Measurements from ENCODE around the gene PARD3.

PARD3 gene

GRCh38 chr10:34178196-34178595, 636.9 kb downstream of the PARD3 start:
- no peak overlapping the region for H3K27ac ChIP-seq
- TF ChIP-seq CTCF (conservative IDR thresholded peaks at IDR 0.05) = no peak

GRCh38 chr10:34177445-34177844, 637.7 kb downstream of the PARD3 start:
- H3K27ac ChIP-seq = no peak overlapping the region
- TF ChIP-seq CTCF (conservative IDR thresholded peaks at IDR 0.05) = no peak

DNA sequence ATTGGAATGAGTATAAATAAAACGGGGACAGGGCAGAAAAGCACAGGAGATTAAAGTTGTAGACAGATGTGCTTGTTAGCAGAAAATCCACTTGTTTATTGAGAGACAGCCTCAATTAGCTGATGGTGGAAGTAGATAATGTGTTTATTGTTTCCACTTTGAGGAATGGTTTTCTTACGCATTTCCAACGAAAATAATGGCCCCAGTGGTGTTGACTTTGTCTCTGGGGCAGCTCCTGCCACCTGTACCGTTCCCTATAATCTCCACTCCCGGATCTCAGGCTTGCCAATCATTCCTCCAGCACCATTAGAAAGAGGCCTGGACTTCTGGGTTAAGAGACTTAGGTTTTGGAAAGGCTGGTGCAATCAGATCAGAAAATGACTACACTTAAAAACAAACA, 638.7 kb downstream of the PARD3 start:
- no peak overlapping the region for H3K27ac ChIP-seq

DNA sequence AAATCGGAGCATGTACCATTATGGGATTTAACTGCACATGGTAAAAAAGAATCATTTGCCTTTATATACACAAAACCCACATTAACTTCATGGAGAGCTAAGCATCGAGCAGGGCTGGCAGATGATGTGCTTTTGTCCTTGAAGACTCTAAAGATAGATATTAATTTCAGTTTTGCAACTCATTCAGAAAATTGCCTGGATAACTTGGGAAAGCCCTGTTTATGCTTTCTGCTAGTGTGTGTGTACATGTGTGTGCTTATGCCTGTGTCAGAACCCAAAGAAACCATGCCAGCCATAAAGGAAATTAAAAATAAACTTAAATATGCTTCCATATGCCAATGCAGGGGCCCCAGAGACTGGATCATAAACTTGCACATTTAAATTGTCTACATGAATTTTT, 640.0 kb downstream of the PARD3 start:
- no peak overlapping the region for H3K27ac ChIP-seq
- TF ChIP-seq CTCF (conservative IDR thresholded peaks at IDR 0.05) = no peak

More for the DNA sequence above, 638.7 kb downstream of the PARD3 start:
- TF ChIP-seq CTCF (conservative IDR thresholded peaks at IDR 0.05) = no peak

GRCh38 chr10:34172936-34173533, 642.1 kb downstream of the PARD3 start:
- TF ChIP-seq CTCF (conservative IDR thresholded peaks at IDR 0.05) = no peak
- H3K27ac ChIP-seq = no peak overlapping the region

- TF ChIP-seq CTCF (conservative IDR thresholded peaks at IDR 0.05) = no peak
- no peak overlapping the region for H3K27ac ChIP-seq
These were observed 643.1 kb downstream of the PARD3 start for GRCh38 chr10:34171957-34172527.

DNA sequence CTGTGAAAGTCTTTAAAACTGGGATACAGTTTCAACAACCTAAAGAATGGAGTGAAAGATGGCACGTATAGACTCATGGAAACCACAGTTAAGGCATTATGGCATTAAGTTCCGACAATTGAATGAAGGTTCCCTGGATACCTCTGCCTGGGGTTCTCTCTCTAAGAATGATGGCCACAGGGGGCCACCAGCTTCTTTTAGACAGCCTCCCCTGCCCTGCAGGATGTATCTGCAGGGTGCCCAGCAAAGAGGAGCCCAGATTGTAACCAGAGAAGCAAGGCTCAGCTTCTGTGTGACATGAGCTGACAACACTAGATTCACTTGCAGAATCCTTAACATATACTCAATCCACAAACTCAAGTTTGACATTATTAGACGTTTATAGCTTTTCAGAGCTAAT, 645.4 kb downstream of the PARD3 start:
- H3K27ac ChIP-seq = no peak overlapping the region
- TF ChIP-seq CTCF (conservative IDR thresholded peaks at IDR 0.05) = no peak
